ENCODE results near the gene COL6A2.
"Not testable (repeated sequence)": the region's sequence is repeated elsewhere in the genome, so short reads cannot be mapped to it uniquely, and the experiment has no call there.

Gene COL6A2

DNA sequence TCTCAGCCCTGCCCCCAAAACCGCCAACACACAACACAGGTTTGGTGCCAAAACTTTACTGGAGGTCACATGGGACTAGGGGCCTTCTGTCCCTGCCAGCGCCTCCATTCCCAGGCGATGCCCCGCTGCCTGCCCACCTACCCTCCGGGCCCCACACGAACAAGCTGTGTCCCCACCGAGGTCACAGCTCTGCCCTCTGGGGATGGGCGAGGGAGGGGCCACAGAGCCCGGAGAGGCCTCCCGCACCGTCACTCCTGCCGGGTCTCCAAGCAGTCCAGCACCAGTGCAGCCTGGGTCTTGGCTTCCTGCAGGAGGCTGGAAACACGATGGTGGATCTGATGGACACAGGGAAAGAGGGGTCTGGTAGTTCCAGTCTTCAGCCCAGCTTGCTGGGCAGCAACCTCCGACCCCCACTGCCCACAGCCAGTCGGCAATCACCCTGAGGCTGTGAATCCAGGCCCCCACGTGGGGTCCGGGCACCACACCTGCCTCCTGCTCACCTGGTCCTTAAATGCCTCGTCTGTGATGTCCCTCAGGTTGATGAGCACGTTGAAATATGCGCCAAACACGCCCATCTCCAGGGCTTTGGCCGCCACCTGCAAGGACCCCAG is 38.9 kb downstream of the COL6A2 start:
- TF ChIP-seq, protein P1, sequence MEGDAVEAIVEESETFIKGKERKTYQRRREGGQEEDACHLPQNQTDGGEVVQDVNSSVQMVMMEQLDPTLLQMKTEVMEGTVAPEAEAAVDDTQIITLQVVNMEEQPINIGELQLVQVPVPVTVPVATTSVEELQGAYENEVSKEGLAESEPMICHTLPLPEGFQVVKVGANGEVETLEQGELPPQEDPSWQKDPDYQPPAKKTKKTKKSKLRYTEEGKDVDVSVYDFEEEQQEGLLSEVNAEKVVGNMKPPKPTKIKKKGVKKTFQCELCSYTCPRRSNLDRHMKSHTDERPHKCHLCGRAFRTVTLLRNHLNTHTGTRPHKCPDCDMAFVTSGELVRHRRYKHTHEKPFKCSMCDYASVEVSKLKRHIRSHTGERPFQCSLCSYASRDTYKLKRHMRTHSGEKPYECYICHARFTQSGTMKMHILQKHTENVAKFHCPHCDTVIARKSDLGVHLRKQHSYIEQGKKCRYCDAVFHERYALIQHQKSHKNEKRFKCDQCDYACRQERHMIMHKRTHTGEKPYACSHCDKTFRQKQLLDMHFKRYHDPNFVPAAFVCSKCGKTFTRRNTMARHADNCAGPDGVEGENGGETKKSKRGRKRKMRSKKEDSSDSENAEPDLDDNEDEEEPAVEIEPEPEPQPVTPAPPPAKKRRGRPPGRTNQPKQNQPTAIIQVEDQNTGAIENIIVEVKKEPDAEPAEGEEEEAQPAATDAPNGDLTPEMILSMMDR (IDR thresholded peaks at IDR 0.05; ENCODE audit: insufficient read depth, low read depth, low read length, missing control alignments), result no peak
- no peak for DNase-seq (ENCODE audit: low read depth)
- H3K4me3 ChIP-seq (ENCODE audit: low read length), result no peak overlapping the region

DNA sequence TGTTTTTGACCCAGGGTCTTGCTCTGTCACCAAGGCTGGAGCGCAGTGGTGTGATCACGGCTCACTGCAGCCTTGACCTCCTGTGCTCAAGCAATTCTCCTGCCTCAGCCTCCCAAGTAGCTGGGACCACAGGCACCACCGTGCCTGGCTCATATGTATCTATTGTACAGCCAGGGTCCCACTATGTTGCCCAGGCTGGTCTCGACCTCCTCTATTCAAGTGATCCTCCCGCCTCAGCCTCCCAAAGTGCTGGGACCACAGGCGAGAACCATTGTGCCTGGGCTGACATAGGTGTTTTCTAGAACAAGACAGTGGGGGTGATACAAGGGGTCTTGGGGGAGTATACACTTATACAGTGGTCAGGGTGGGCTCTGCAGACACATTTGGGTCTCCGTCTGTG is 40.0 kb downstream of the COL6A2 start:
- DNase-seq (ENCODE audit: low read depth), result no peak
- TF ChIP-seq, protein P1 (IDR thresholded peaks at IDR 0.05; ENCODE audit: insufficient read depth, low read depth, low read length, missing control alignments), result no peak
- no peak overlapping the region for H3K4me3 ChIP-seq (ENCODE audit: low read length)

DNA sequence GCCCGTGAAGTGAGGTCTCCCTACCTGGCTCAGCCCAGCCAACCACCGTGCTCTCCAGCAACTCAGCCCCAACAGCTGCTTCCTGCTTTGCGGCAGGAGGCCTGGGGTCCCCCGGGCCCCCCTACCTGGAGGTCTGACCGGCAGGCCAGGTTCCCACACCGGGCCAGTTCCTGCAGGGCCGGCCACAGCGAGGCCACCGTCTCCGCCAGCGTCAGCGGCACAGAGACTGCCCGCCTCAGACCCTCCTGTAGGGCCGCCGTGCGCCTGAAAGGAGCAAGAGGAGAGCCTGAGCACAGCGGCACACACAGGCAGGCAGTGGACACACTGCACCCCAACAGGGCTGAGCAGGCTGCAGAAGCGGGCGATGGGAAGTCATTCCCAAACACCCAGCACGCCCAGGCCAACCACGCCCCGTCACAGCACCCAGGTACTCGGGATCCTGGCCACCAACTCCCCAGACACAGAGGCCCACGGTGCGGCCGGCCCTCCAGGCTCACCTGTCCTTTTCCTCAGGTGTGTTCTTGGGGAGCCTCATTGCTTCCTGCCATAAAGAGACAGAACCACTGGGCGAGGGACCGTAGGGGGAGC is 40.6 kb downstream of the COL6A2 start:
- DNase-seq (ENCODE audit: low read depth), result no peak
- TF ChIP-seq, protein P1 (IDR thresholded peaks at IDR 0.05; ENCODE audit: insufficient read depth, low read depth, low read length, missing control alignments), result no peak
- no peak overlapping the region for H3K4me3 ChIP-seq (ENCODE audit: low read length)

DNA sequence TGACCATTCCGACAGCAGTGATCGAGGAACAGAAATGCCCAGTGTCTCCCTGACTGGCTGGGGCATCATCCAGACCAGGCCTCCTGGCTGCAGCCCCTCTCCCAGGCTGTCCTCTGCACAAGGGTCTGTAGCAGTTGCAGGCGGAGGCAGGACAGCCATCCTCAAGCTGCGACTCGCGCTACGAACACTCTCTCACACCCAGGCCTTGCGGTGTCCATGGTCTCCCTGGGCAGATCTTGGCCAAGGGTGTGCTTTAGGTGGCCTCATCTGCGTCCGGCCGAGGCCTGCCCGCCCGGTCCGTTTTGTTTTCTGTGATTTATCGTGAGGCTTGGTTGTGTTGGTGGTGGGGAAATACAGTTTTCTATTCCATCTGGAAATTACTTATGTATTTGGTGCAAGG is 41.8 kb downstream of the COL6A2 start:
- no peak for DNase-seq (ENCODE audit: low read depth)
- TF ChIP-seq, protein P1 (IDR thresholded peaks at IDR 0.05; ENCODE audit: insufficient read depth, low read depth, low read length, missing control alignments), result no peak

DNA sequence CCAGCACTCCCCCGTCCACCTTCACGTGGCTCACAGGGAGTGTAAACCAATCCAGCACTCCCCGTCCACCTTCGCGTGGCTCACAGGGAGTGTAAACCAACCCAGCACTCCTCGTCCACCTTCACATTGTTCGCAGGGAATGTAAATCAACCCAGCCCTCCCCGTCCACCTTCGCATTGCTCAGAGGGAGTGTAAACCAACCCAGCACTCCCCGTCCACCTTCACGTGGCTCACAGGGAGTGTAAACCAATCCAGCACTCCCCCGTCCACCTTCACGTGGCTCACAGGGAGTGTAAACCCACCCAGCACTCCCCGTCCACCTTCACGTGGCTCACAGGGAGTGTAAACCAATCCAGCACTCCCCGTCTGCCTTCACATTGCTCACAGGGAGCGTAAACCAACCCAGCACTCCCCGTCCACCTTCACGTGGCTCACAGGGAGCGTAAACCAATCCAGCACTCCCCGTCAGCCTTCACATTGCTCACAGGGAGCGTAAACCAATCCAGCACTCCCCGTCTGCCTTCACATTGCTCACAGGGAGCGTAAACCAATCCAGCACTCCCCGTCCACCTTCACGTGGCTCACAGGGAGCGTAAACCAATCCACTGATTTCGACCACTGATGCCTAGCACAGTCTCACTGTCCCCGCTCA is 42.6 kb downstream of the COL6A2 start:
- DNase-seq (ENCODE audit: low read depth), result peak; percentile 5
- H3K4me3 ChIP-seq (ENCODE audit: low read length), result not testable (repeated sequence)

More for the DNA sequence above, 41.8 kb downstream of the COL6A2 start:
- no peak overlapping the region for H3K4me3 ChIP-seq (ENCODE audit: low read length)

DNA sequence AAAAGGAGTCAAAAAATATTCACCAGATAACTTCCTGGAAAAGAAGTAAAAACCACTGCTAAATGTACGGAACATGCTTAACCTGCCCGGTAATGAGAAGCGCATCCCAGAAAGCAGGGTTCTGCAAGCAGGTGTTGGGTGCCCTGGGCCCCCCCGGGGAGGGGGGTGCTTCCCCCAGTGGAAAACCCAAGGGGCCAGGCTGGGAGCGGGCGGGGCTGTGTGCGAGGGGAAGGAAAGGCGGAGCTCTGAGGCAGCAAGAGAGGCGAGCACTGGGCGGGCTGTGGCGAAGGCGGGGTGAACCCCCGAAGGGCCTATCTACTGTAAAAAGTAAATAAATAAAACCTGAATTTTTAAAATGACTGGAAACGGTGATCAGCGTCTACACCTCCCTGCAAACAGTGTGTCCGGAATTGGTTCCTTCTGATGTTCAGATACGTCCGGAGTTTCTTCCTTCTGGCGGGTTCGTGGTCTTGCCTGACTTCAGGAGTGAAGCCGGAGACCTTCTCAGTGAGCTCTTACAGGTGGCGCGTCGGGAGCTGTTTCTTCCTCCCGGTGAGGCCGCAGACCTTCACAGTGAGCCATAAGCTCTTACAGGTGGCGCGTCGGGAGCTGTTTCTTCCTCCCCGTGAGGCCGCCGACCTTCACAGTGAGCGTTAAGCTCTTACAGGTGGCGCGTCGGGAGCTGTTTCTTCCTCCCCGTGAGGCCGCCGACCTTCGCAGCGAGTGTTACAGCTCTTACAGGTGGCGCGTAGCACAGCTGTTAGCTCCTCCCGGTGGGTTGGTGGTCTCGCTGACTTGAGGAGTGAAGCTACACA is 44.1 kb downstream of the COL6A2 start:
- no peak for DNase-seq (ENCODE audit: low read depth)
- H3K4me3 ChIP-seq (ENCODE audit: low read length), result no peak overlapping the region
- TF ChIP-seq, protein P1 (IDR thresholded peaks at IDR 0.05; ENCODE audit: insufficient read depth, low read depth, low read length, missing control alignments), result no peak
